Measurements from ENCODE around the gene C12orf56.

The C12orf56 gene

DNA sequence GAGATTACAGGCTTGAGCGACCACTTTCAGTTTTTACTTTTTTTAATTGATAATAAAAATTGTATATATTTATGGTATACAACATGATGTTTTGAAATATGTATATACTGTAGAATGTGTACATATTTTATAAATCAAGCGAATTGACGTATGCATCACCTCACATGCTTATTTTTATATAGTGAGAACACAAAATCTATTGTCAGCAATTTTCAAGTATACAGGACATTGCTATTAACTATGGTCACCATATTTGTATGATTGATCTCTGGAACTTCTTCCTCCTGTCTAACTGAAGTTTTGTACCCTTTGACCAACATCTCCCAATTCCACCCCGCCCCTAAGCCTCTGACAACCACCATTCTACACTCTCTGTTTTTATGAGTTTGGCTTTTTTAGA, 112.1 kb downstream of the C12orf56 start:
- TF ChIP-seq, protein P1, sequence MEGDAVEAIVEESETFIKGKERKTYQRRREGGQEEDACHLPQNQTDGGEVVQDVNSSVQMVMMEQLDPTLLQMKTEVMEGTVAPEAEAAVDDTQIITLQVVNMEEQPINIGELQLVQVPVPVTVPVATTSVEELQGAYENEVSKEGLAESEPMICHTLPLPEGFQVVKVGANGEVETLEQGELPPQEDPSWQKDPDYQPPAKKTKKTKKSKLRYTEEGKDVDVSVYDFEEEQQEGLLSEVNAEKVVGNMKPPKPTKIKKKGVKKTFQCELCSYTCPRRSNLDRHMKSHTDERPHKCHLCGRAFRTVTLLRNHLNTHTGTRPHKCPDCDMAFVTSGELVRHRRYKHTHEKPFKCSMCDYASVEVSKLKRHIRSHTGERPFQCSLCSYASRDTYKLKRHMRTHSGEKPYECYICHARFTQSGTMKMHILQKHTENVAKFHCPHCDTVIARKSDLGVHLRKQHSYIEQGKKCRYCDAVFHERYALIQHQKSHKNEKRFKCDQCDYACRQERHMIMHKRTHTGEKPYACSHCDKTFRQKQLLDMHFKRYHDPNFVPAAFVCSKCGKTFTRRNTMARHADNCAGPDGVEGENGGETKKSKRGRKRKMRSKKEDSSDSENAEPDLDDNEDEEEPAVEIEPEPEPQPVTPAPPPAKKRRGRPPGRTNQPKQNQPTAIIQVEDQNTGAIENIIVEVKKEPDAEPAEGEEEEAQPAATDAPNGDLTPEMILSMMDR (IDR thresholded peaks at IDR 0.05; ENCODE audit: borderline replicate concordance, insufficient read depth, low read depth, low read length), result no peak
- H3K4me3 ChIP-seq (ENCODE audit: low read depth, low read length), result no peak overlapping the region

DNA sequence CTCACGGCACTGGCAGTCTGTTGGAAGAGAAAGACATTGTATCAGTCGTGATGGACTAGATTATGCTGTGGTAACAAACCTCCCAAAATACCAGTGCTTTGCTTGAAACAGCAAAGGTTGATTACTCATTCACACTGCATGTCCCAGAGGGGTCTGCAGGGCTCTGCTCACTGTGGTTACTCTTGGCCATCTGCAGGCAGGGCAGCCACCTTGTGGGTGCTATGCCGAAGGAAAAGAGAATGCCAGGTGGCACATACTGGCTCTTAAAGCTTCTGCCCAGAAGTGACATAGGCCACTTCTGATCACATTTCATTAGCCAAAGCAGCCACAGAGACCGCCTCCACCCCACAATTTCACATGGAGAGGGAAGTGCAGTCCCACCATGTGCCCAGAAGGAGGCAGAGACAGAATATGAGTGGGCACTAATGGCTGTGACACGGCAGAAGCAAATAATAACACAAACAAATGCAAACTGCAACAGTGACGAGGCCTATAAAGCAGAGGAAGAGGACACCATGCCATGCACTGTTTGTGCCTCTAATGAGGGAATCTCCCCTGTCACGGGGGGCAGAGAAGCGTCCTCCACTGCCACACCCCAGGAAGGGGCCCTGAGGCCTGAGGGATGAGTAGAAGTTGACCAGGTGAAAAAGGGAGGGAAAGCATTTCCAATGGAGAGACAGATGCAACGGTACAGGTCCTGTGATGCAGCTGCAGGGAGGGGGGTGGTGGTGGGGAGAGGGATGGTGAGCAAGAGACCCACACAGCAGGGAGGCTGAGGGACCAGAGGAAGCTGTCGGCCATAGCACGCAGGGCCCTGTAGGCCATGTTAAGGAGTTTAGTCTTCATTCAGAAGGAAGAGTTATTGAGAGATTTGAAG, 116.8 kb downstream of the C12orf56 start:
- TF ChIP-seq, protein P1 (IDR thresholded peaks at IDR 0.05; ENCODE audit: borderline replicate concordance, insufficient read depth, low read depth, low read length), result peak; percentile 54; the same call in 1 of the 2 replicates
- H3K4me3 ChIP-seq (ENCODE audit: low read depth, low read length), result no peak overlapping the region

DNA sequence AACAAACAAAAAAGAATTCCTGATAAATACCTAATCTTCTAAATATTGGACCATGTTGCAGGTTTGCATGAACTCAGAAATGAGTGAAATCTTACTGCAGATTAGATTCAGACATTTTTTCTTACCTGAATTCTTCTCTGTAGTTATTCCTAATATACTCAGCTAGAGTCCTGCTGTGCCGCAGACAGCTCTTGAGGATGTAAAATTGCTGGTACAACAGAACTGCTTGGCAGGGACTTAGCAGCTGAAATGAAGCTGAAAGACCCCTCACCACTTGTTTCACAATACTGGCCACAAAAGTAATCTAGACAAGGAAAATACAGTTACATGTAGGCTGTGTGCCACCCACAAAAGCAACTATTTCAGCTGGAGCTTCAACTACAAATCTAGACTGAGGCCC, 120.1 kb downstream of the C12orf56 start:
- H3K4me3 ChIP-seq (ENCODE audit: low read depth, low read length), result no peak overlapping the region
- TF ChIP-seq, protein P1 (IDR thresholded peaks at IDR 0.05; ENCODE audit: borderline replicate concordance, insufficient read depth, low read depth, low read length), result no peak

DNA sequence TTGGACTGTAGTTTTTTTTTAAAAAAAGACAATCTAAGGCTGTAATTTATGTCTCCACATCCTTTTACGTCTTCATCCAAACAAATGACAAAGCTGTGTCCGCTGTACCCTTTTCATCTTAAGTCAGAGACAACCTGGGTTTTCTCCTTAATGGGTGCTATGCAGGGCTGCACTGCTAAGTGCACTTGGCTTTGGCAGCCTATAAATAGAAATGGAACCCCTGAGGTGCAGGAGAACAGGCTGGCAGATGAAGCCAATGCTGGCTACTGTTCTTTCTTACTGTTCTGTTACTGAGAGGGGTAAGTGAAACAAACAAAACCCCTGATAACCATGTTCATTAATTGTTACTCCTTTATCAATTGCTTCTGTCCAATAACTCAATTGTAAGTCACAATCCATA, 121.4 kb downstream of the C12orf56 start:
- TF ChIP-seq, protein P1 (IDR thresholded peaks at IDR 0.05; ENCODE audit: borderline replicate concordance, insufficient read depth, low read depth, low read length), result no peak

DNA sequence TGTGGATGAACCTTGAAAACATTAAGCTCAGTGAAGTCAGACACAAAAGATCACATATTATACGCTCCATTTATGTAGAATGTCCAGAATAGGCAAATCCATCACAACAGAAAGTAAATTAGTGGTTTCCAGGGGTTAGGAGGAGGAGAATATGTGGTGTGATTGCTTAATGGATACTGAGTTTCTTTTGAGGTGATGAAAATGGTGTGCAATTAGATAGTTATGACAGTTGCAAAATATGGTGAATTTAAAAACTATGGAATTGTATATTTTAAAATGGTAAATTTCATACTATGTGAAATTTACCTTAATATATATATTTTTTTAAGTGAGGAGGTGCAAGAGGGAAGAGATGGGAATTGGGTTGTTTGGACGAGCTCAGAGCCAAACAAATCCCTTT, 122.1 kb downstream of the C12orf56 start:
- H3K4me3 ChIP-seq (ENCODE audit: low read depth, low read length), result no peak overlapping the region
- TF ChIP-seq, protein P1 (IDR thresholded peaks at IDR 0.05; ENCODE audit: borderline replicate concordance, insufficient read depth, low read depth, low read length), result no peak

More for the DNA sequence above, 121.4 kb downstream of the C12orf56 start:
- H3K4me3 ChIP-seq (ENCODE audit: low read depth, low read length), result no peak overlapping the region

DNA sequence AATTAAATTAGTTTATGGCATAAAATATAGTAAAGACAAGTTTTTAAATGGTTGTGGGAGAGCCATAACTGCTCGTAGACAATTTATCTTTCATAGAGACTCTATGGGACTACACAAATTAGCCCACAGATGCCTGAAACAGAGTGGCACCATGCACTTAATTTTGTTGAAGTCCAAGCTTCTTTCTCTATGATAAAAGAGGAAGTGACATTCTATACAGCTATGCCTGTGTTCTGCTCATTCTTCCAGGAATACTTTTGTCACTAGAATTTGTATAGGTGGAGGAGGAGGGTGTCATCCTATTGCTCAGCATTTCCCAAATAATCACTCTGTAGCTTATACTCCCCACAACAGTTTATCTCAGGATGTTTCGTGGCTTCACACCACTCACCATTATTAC, 124.7 kb downstream of the C12orf56 start:
- no peak overlapping the region for H3K4me3 ChIP-seq (ENCODE audit: low read depth, low read length)
- TF ChIP-seq, protein P1 (IDR thresholded peaks at IDR 0.05; ENCODE audit: borderline replicate concordance, insufficient read depth, low read depth, low read length), result no peak

DNA sequence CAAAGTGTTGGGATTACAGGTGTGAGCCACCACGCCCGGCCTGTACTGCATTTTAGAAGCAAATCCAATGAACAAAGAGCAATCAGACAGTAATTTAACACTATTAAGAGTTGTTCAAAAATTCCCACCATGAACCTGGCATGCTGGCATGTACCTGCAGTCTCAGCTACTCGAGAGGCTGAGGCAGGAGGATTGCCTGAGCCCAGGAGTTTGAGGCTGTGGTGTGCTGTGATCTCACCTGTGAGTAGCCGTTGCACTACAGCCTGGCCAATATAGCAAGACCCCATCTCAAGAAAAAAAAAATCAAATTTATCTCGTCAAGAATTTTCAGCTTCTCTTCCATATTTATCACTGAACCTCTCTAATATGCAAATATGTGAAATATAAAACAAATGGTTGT, 128.7 kb downstream of the C12orf56 start:
- H3K4me3 ChIP-seq (ENCODE audit: low read depth, low read length), result no peak overlapping the region
- TF ChIP-seq, protein P1 (IDR thresholded peaks at IDR 0.05; ENCODE audit: borderline replicate concordance, insufficient read depth, low read depth, low read length), result no peak

Data from GM12875 (cell line).